Spleen (tissue), 11 donors: ENCODE data around the gene MYO5A. TPM values are rescaled to one million over a fixed set of nuclear protein-coding genes. Genes with fewer than 3 reads are reported as not detected.

Experiments used
- DNase-seq: peaks from one replicate; pipeline ENCODE4 v3.0.0-alpha.2; 2020
- H3K27ac ChIP-seq, 8 donors: fragments of 200-600 bp; sonication (generic) in 7 of 8; 1 replicate in 4 of 8; 2 replicates in 4 of 8; pipeline versions ENCODE4 v1.5.0 to v1.8.0; 2016 to 2021; ENCODE audit warnings: inconsistent platforms in 4 of 8, mild to moderate bottlenecking in 4 of 8, moderate library complexity in 1 of 8
- H3K27me3 ChIP-seq, 7 donors: fragments of 200-600 bp; sonication (generic) in 6 of 7; replicated peaks in 1 of 7; 1 replicate in 4 of 7; 2 replicates in 3 of 7; pipeline versions ENCODE4 v1.5.0 to v1.8.0; 2016 to 2021; ENCODE audit warnings: inconsistent platforms in 3 of 7, mild to moderate bottlenecking in 1 of 7
- H3K36me3 ChIP-seq, 6 donors: fragments of 200-600 bp; sonication (generic) in 5 of 6; 1 replicate in 4 of 6; 2 replicates in 2 of 6; pipeline versions ENCODE4 v1.5.0 to v1.8.0; 2016 to 2021; ENCODE audit warnings: inconsistent platforms in 2 of 6
- H3K4me1 ChIP-seq, 6 donors: fragments of 200-600 bp; sonication (generic) in 5 of 6; 1 replicate in 3 of 6; 2 replicates in 3 of 6; pipeline versions ENCODE4 v1.5.0 to v1.8.0; 2016 to 2021; ENCODE audit warnings: inconsistent platforms in 3 of 6
- H3K4me3 ChIP-seq, 8 donors: fragments of 200-600 bp; sonication (generic) in 7 of 8; 1 replicate in 4 of 8; 2 replicates in 4 of 8; pipeline versions ENCODE4 v1.5.0 to v1.8.0; 2016 to 2021; ENCODE audit warnings: inconsistent platforms in 4 of 8, mild to moderate bottlenecking in 4 of 8, moderate library complexity in 2 of 8
- H3K9me3 ChIP-seq, 8 donors: fragments of 200-600 bp; sonication (generic) in 7 of 8; 1 replicate in 4 of 8; 2 replicates in 4 of 8; pipeline versions ENCODE4 v1.5.0 to v1.8.0; 2016 to 2021; ENCODE audit warnings: inconsistent platforms in 4 of 8
- POLR2A ChIP-seq, 3 donors: fragments of 450-650 bp; IDR thresholded peaks; one replicate each; pipeline ENCODE4 v1.5.1; 2017; ENCODE audit warnings: antibody characterized with exemption in 3 of 3, mild to moderate bottlenecking in 1 of 3
- POLR2AphosphoS5 ChIP-seq, 3 donors: sonication (generic); formaldehyde crosslinking; IDR thresholded peaks; one replicate each; pipeline ENCODE4 v1.5.1; 2017; ENCODE audit warnings: antibody characterized with exemption in 3 of 3
- WGBS, 5 donors: extraction: QIAGEN DNeasy Blood & Tissue Kit in 3 of 5; methylation state at CpG; one replicate each; pipeline versions ENCODE4 v1.1.5 to v1.1.7; 2013 to 2018; 5-methylcytosine and 5-hydroxymethylcytosine counted together
- intact Hi-C: fragments of 100-400 bp; cut with DNase I; formaldehyde crosslinking; loops from one replicate; pipeline ENCODE4 v1.15.0; 2023; ENCODE audit warnings: low total_unique reads
- polyA plus RNA-seq, 3 donors: library from polyadenylated mRNA; stranded (reverse); fragments of 200-250 nt; gene quantifications; one replicate each; pipeline ENCODE4 v1.2.1, GENCODE V29; 2013
- total RNA-seq, 7 donors: library from RNA; depleted of rRNA in 3 of 7; stranded (reverse); fragments of >200 nt in 3 of 7; fragmentation: NEBNext Ultra II Directional in 4 of 7; extraction: Animal tissue kit (Norgen Biotek cat#: 25700) in 4 of 7; gene quantifications; one replicate each; pipeline versions ENCODE4 v1.1.0 to v1.2.1, GENCODE V29; 2016 to 2021
- TF ChIP-seq, protein P1 (sequence below), 11 experiments: fragments of 200-600 bp in 7 of 11; fragments of 450-650 bp in 4 of 11; sonication (generic) in 4 of 11; IDR thresholded peaks in 8 of 11; conservative IDR thresholded peaks in 3 of 11; 1 replicate in 7 of 11; 2 replicates in 4 of 11; pipeline versions ENCODE4 v1.4.0 to v1.8.0; 2016 to 2021; ENCODE audit warnings: antibody characterized with exemption in 11 of 11, inconsistent platforms in 4 of 11, mild to moderate bottlenecking in 1 of 11
- donor health status: healthy with polysubstance abuse.
- donor health status: DM: no; HTN: no; CAD: no; lungs with moderate emphysema.
- donor health status: DM: no; HTN: no; CAD: no.
- donor health status: Bipolar disorder and iron deficiency.
- donor health status: healthy.
- donor health status: DM: no; HTN: no; CAD: no.
- donor health status: DM: yes; HTN: yes; CAD: no.

The MYO5A gene
- total and polyA plus RNA-seq, 10 donors = 4.7 to 48.3 (median 35.4) TPM

DNA sequence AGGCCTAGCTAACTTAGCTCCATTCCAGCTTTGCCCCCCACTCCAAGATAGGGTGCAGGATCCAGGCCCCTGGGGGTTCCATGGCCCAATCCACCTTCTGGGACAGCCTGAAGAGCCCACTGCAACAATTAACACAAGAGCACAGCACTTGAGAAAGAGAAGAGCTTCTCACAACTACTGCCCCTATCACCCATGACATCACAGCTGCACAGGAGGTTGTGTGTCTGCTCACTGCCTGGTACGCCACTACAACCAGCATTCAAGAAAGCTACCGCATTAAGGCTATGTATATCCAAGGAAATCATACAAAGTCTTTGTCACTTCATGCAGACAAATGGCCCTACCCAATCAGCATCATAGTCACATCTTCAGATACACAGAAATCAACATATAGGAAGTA lies 62.0 kb downstream of the MYO5A start:
- TF ChIP-seq POLR2A (IDR thresholded peaks at IDR 0.05) (no peak), POLR2AphosphoS5 (IDR thresholded peaks at IDR 0.05) (no peak)
- TF ChIP-seq, protein P1, sequence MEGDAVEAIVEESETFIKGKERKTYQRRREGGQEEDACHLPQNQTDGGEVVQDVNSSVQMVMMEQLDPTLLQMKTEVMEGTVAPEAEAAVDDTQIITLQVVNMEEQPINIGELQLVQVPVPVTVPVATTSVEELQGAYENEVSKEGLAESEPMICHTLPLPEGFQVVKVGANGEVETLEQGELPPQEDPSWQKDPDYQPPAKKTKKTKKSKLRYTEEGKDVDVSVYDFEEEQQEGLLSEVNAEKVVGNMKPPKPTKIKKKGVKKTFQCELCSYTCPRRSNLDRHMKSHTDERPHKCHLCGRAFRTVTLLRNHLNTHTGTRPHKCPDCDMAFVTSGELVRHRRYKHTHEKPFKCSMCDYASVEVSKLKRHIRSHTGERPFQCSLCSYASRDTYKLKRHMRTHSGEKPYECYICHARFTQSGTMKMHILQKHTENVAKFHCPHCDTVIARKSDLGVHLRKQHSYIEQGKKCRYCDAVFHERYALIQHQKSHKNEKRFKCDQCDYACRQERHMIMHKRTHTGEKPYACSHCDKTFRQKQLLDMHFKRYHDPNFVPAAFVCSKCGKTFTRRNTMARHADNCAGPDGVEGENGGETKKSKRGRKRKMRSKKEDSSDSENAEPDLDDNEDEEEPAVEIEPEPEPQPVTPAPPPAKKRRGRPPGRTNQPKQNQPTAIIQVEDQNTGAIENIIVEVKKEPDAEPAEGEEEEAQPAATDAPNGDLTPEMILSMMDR (IDR thresholded peaks at IDR 0.05 in 8 of 11, conservative IDR thresholded peaks at IDR 0.05 in 3 of 11) = no peak
- intact Hi-C loops = no loop called here
- no peaks in the 10 kb centered on the region for H3K36me3 ChIP-seq
- peaks cover 17 to 51% (median 44%) of the 10 kb centered on the region in 6 donors for H3K4me1 ChIP-seq
- DNase-seq = no peak
- H3K27ac ChIP-seq = peak overlapping the region in 6 of 8 donors; percentile 10 to 83 (median 68)
- WGBS, 5 donors = 91 to 100% (median 95%) methylated on average over 2 of the region's 2 CpGs
- H3K9me3 ChIP-seq = peaks cover 6 to 17% (median 15%) of the 10 kb centered on the region in 8 donors
- H3K4me3 ChIP-seq = no peak overlapping the region
- no peaks in the 10 kb centered on the region for H3K27me3 ChIP-seq

DNA sequence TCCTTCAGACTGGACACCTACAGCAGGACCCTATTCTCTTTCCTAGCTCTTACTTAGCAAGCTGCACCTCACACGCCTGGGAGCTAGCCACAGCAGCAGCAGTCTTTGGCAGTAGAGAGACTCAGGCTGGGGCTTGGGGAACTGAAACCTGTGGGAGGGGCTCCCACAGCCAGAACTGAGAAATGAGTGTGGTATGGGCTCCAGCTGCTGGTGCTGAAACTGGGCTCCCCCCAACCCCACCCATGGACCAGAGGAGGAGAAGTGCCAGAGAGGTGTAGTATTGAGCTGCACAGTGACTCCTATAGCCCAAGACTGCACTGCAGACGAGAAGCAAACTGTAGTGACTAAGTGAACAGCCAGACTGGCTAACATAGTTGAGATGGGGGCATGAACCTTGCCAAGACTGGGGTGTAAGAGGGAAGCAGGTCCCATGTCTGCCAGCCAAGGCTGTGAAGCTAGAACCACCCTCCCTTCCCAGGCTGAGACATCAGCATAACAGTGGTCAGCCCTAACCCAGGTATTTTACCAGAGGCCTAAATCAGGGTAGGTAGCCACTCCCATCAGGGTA lies 62.5 kb downstream of the MYO5A start:
- Histone ChIP-seq H3K36me3 (no peaks in the 10 kb centered on the region), H3K27me3 (no peaks in the 10 kb centered on the region), H3K27ac (peak overlapping the region in 7 of 8 donors; percentile 24 to 83 (median 67)), H3K4me3 (no peak overlapping the region), H3K4me1 (peaks cover 17 to 56% (median 44%) of the 10 kb centered on the region in 6 donors), H3K9me3 (peaks cover 6 to 17% (median 15%) of the 10 kb centered on the region in 8 donors)
- TF ChIP-seq, protein P1 (IDR thresholded peaks at IDR 0.05 in 8 of 11, conservative IDR thresholded peaks at IDR 0.05 in 3 of 11) = no peak
- TF ChIP-seq POLR2A (IDR thresholded peaks at IDR 0.05) (no peak), POLR2AphosphoS5 (IDR thresholded peaks at IDR 0.05) (peak in 2 of 3 donors; percentile 51 to 63)
- intact Hi-C loops = no loop called here
- peak; percentile 92 for DNase-seq
- 37 to 63% (median 53%) methylated on average over 2 of the region's 2 CpGs for WGBS, 5 donors

DNA sequence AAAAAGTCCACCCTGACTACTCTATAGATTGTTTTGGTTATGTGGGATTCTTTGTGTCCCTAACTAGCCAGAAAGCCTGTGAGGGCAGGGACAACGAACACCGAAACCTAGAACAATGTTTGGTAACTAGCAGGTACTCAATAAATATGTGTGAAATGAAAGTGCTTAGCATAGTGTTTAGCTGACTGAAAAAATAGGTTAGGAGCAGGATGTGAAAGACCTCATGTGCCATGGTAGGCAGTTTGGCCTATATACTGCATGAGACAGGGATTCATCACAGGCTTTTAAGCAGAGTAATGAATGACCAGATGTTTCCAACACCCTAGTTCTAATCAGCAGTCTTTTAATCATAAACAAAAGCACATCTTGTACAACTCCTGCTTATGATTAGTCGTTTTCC lies 64.2 kb downstream of the MYO5A start:
- H3K4me1 ChIP-seq = peaks cover 17 to 58% (median 44%) of the 10 kb centered on the region in 6 donors
- no peak overlapping the region for H3K4me3 ChIP-seq
- H3K27ac ChIP-seq = peak overlapping the region; percentile 29 to 83 (median 58)
- no peaks in the 10 kb centered on the region for H3K27me3 ChIP-seq
- no peak for DNase-seq
- intact Hi-C loops = no loop called here
- whole genome bisulfite sequencing, 5 donors = 63 to 77% (median 69%) methylated on average over 3 of the region's 3 CpGs
- H3K9me3 ChIP-seq = peaks cover 6 to 17% (median 15%) of the 10 kb centered on the region in 8 donors
- H3K36me3 ChIP-seq = peaks cover 0 to 11% (median 0%) of the 10 kb centered on the region in 6 donors
- no peak for TF ChIP-seq POLR2AphosphoS5 (IDR thresholded peaks at IDR 0.05)
- TF ChIP-seq, protein P1 (IDR thresholded peaks at IDR 0.05 in 8 of 11, conservative IDR thresholded peaks at IDR 0.05 in 3 of 11) = no peak
- no peak for TF ChIP-seq POLR2A (IDR thresholded peaks at IDR 0.05)

DNA sequence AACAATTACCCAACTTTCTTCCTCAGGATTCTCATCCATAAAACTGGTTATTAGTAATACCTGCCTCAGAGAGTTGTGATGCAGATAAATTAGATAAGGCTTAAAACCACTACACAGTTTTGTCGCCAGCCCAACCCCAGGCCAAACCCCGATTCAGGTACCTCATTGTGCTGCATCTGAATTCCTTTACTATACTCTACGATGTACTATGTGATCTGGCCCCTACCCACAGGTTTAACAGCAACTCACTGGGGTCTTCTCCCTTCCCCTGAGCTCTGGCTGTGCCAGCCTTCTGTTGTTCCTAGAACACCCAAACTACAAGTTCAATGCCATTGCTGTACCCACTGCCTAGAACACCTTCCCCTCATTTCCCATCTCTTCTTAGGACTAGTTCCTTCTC lies 64.6 kb downstream of the MYO5A start:
- intact Hi-C loops = no loop called here
- peaks cover 0 to 13% (median 0%) of the 10 kb centered on the region in 6 donors for H3K36me3 ChIP-seq
- peaks cover 6 to 17% (median 15%) of the 10 kb centered on the region in 8 donors for H3K9me3 ChIP-seq
- no peak overlapping the region for H3K4me3 ChIP-seq
- no peak for TF ChIP-seq POLR2AphosphoS5 (IDR thresholded peaks at IDR 0.05)
- TF ChIP-seq, protein P1 (IDR thresholded peaks at IDR 0.05 in 8 of 11, conservative IDR thresholded peaks at IDR 0.05 in 3 of 11) = no peak
- TF ChIP-seq POLR2A (IDR thresholded peaks at IDR 0.05) = no peak
- 75 to 88% (median 82%) methylated on average over 3 of the region's 3 CpGs for WGBS, 5 donors
- H3K27ac ChIP-seq = peak overlapping the region; percentile 29 to 83 (median 58)
- no peaks in the 10 kb centered on the region for H3K27me3 ChIP-seq
- DNase-seq = no peak
- H3K4me1 ChIP-seq = peaks cover 17 to 58% (median 44%) of the 10 kb centered on the region in 6 donors
